Natural killer cell (primary cell): ENCODE measurements around the gene RYR2. TPM values are rescaled to one million over a fixed set of nuclear protein-coding genes. Genes with fewer than 3 reads are reported as not detected.

Experiments
- ATAC-seq, 3 donors: fragments of 150-1000 bp in 2 of 3; fragments of 200-7000 bp in 1 of 3; cut with Tn5 transposase; 1 replicate in 1 of 3; 2 replicates in 2 of 3; pipeline ENCODE4 v1.10.0; 2021; ENCODE audit warnings: mild to moderate bottlenecking in 2 of 3, moderate library complexity in 2 of 3
- DNase-seq, 2 donors: peaks; one replicate each; pipeline versions ENCODE4 v3.0.0 to v3.0.0-alpha.2; 2013 to 2021; ENCODE audit warnings: mixed read lengths in 1 of 2
- H3K27ac ChIP-seq: one replicate; pipeline ENCODE4 v1.5.1; 2013; ENCODE audit warnings: mild to moderate bottlenecking, low read length
- H3K27me3 ChIP-seq: one replicate; pipeline ENCODE4 v1.6.1; 2013; ENCODE audit warnings: low read length; ENCODE audit not compliant: control insufficient read depth, insufficient read depth
- H3K36me3 ChIP-seq: one replicate; pipeline ENCODE4 v1.6.1; 2013; ENCODE audit warnings: low read length; ENCODE audit not compliant: control insufficient read depth, insufficient read depth
- H3K4me1 ChIP-seq: one replicate; pipeline ENCODE4 v1.6.1; 2013; ENCODE audit warnings: low read length; ENCODE audit not compliant: control insufficient read depth, insufficient read depth
- H3K4me3 ChIP-seq: one replicate; pipeline ENCODE4 v1.5.1; 2013; ENCODE audit warnings: low read length
- H3K9me3 ChIP-seq: one replicate; pipeline ENCODE4 v1.6.1; 2013; ENCODE audit warnings: low read length; ENCODE audit not compliant: control insufficient read depth, insufficient read depth
- H3K27ac Mint-ChIP-seq, 2 donors: one replicate each; pipeline ENCODE4 v1.8.0; 2022; ENCODE audit warnings: mild to moderate bottlenecking in 2 of 2, mixed read lengths in 2 of 2, moderate library complexity in 1 of 2
- H3K27me3 Mint-ChIP-seq, 2 donors: one replicate each; pipeline ENCODE4 v1.8.0; 2022; ENCODE audit warnings: low read depth in 2 of 2, mixed read lengths in 2 of 2
- H3K36me3 Mint-ChIP-seq: one replicate; pipeline ENCODE4 v1.8.0; 2022; ENCODE audit warnings: mixed read lengths
- H3K4me1 Mint-ChIP-seq, 2 donors: one replicate each; pipeline ENCODE4 v1.8.0; 2022; ENCODE audit warnings: mixed read lengths in 2 of 2
- H3K4me3 Mint-ChIP-seq: one replicate; pipeline ENCODE4 v1.8.0; 2022; ENCODE audit warnings: mild to moderate bottlenecking, moderate library complexity, mixed read lengths
- H3K9me3 Mint-ChIP-seq, 2 donors: one replicate each; pipeline ENCODE4 v1.8.0; 2022; ENCODE audit warnings: mixed read lengths in 2 of 2
- WGBS: methylation state at CpG from one replicate; pipeline ENCODE4 v1.1.7; 2013; ENCODE audit warnings: missing lambda C conversion rate; ENCODE audit not compliant: insufficient coverage; 5-methylcytosine and 5-hydroxymethylcytosine counted together
- intact Hi-C: fragments of 100-400 bp; cut with micrococcal nuclease; formaldehyde crosslinking; loops from one replicate; pipeline ENCODE4 v1.14.2; 2022
- total RNA-seq, 4 donors: library from RNA; stranded (reverse); fragments of 120-200 nt in 1 of 4; gene quantifications; one replicate each; pipeline versions ENCODE4 v1.2.3 to v1.2.4, GENCODE V29; 2013 to 2022
- TF ChIP-seq, protein P1 (sequence below): fragments of 200-600 bp; IDR thresholded peaks from one replicate; pipeline ENCODE4 v1.8.0; 2022; ENCODE audit warnings: antibody characterized with exemption

Gene RYR2
- total RNA-seq, 3 donors from 2014 or later (not counting 1 experiment from before 2014, with no cell fraction given) = 0.13 to 1.2 (median 0.38) TPM

GRCh38 chr1:237857455-237857854, 815.5 kb downstream of the RYR2 start:
- no peak for ATAC-seq
- Mint-ChIP-seq H3K4me3 (no peak overlapping the region), H3K27ac (no peak overlapping the region), H3K36me3 (no peaks in the 10 kb centered on the region), H3K9me3 (peaks cover 0 to 2% of the 10 kb centered on the region in 2 donors), H3K4me1 (no peaks in the 10 kb centered on the region), H3K27me3 (peaks cover 0 to 2% of the 10 kb centered on the region in 2 donors)
- no peaks in the 10 kb centered on the region for H3K36me3 ChIP-seq
- 96% methylated on average over 7 of the region's 7 CpGs for WGBS
- H3K4me3 ChIP-seq = no peak overlapping the region
- H3K27ac ChIP-seq = no peak overlapping the region
- no peaks in the 10 kb centered on the region for H3K4me1 ChIP-seq
- no peaks in the 10 kb centered on the region for H3K9me3 ChIP-seq
- TF ChIP-seq, protein P1, sequence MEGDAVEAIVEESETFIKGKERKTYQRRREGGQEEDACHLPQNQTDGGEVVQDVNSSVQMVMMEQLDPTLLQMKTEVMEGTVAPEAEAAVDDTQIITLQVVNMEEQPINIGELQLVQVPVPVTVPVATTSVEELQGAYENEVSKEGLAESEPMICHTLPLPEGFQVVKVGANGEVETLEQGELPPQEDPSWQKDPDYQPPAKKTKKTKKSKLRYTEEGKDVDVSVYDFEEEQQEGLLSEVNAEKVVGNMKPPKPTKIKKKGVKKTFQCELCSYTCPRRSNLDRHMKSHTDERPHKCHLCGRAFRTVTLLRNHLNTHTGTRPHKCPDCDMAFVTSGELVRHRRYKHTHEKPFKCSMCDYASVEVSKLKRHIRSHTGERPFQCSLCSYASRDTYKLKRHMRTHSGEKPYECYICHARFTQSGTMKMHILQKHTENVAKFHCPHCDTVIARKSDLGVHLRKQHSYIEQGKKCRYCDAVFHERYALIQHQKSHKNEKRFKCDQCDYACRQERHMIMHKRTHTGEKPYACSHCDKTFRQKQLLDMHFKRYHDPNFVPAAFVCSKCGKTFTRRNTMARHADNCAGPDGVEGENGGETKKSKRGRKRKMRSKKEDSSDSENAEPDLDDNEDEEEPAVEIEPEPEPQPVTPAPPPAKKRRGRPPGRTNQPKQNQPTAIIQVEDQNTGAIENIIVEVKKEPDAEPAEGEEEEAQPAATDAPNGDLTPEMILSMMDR = no peak
- intact Hi-C loops = no loop called here
- no peak for DNase-seq
- H3K27me3 ChIP-seq = no peaks in the 10 kb centered on the region

GRCh38 chr1:237858992-237859391, 817.0 kb downstream of the RYR2 start:
- H3K4me1 Mint-ChIP-seq = peaks cover 0 to 5% of the 10 kb centered on the region in 2 donors
- TF ChIP-seq, protein P1 = no peak
- H3K27me3 ChIP-seq = no peaks in the 10 kb centered on the region
- H3K27ac Mint-ChIP-seq = no peak overlapping the region
- H3K27me3 Mint-ChIP-seq = peaks cover 0 to 3% of the 10 kb centered on the region in 2 donors
- no peaks in the 10 kb centered on the region for H3K4me1 ChIP-seq
- ATAC-seq = no peak
- peaks cover 0 to 2% of the 10 kb centered on the region in 2 donors for H3K9me3 Mint-ChIP-seq
- no peaks in the 10 kb centered on the region for H3K36me3 ChIP-seq
- WGBS = 81% methylated on average over 4 of the region's 4 CpGs
- no peaks in the 10 kb centered on the region for H3K36me3 Mint-ChIP-seq
- no peak for DNase-seq
- no peaks in the 10 kb centered on the region for H3K9me3 ChIP-seq
- H3K4me3 ChIP-seq = no peak overlapping the region
- no peak overlapping the region for H3K4me3 Mint-ChIP-seq
- no peak overlapping the region for H3K27ac ChIP-seq
- intact Hi-C loops = no loop called here

DNA sequence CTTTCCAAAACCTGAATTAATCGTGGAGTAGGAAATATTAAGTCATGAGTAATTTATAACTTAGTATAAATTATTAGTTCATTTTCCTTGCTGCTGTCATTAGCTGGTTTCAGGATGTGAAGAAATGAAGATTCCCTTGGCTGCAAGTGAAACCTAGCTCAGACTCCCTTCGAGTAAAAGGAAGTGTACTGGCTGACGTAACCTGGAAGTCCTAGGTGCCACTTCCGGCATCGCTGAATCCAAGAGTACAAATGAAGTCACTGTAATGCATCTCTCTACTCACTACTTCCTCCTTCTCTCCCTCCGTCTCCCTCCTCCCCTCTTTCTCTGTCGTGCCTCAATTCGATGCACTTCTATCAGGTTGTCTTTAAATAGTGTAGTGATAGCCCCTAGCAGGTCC, 820.0 kb downstream of the RYR2 start:
- H3K9me3 Mint-ChIP-seq = no peaks in the 10 kb centered on the region
- peaks cover 0 to 10% of the 10 kb centered on the region in 2 donors for H3K4me1 Mint-ChIP-seq
- H3K4me3 Mint-ChIP-seq = no peak overlapping the region
- H3K9me3 ChIP-seq = no peaks in the 10 kb centered on the region
- TF ChIP-seq, protein P1 = no peak
- H3K27me3 ChIP-seq = no peaks in the 10 kb centered on the region
- ATAC-seq = no peak
- DNase-seq = no peak
- peaks cover 0 to 3% of the 10 kb centered on the region in 2 donors for H3K27me3 Mint-ChIP-seq
- no peaks in the 10 kb centered on the region for H3K36me3 Mint-ChIP-seq
- H3K36me3 ChIP-seq = no peaks in the 10 kb centered on the region
- intact Hi-C loops = no loop called here
- no peak overlapping the region for H3K4me3 ChIP-seq
- WGBS = 69% methylated on average over 5 of the region's 8 CpGs
- H3K4me1 ChIP-seq = no peaks in the 10 kb centered on the region
- H3K27ac ChIP-seq = no peak overlapping the region
- no peak overlapping the region for H3K27ac Mint-ChIP-seq

- intact Hi-C loops = no loop called here
- ATAC-seq (no peak), DNase-seq (no peak)
- Mint-ChIP-seq H3K4me1 (peaks cover 0 to 10% of the 10 kb centered on the region in 2 donors), H3K27me3 (peaks cover 0 to 3% of the 10 kb centered on the region in 2 donors), H3K4me3 (no peak overlapping the region), H3K9me3 (no peaks in the 10 kb centered on the region), H3K27ac (no peak overlapping the region), H3K36me3 (no peaks in the 10 kb centered on the region)
- TF ChIP-seq, protein P1 = no peak
- no peaks in the 10 kb centered on the region for H3K36me3 ChIP-seq
- no peaks in the 10 kb centered on the region for H3K27me3 ChIP-seq
- H3K9me3 ChIP-seq = no peaks in the 10 kb centered on the region
- H3K4me3 ChIP-seq = no peak overlapping the region
- H3K27ac ChIP-seq = no peak overlapping the region
- H3K4me1 ChIP-seq = no peaks in the 10 kb centered on the region
- 100% methylated on average over 1 of the region's 2 CpGs for WGBS
Measured at GRCh38 chr1:237863234-237863633, 821.2 kb downstream of the RYR2 start.
